ENCODE results near the gene PIP5KL1.

The PIP5KL1 gene

DNA sequence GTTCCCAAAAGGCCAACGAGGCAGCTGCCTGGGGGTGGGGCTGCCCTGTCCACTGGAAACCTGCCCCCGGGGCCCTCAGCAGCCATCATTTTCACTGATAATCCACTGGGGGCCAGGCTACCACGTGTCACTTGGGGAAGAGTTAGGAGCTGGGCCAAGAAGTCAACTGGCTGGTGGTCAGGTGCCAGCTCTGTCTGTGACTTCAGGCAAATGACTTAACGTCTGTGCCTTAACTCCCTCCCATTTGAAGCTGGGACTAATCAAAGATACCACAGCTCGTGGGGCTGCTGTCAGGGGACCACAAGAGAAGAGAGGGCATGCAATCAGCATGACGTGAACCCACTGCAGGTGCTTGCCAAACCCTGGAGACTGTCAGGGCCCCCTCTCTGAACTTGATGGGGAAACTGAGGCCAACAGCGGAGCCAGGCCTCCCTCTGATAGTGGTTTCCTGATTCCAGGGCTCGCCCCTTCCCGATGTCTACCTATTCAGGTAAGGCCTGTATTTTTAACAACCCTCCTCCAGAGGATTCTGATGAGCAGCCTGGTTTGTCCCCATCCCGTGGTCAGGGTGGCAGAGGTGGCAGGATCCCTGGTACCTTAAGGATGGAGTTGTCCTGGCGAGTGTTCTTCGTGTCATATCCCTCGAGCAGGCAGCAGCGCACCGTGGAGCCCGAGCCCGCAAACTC is 19.4 kb upstream of the PIP5KL1 start:
- TF ChIP-seq, protein P1, sequence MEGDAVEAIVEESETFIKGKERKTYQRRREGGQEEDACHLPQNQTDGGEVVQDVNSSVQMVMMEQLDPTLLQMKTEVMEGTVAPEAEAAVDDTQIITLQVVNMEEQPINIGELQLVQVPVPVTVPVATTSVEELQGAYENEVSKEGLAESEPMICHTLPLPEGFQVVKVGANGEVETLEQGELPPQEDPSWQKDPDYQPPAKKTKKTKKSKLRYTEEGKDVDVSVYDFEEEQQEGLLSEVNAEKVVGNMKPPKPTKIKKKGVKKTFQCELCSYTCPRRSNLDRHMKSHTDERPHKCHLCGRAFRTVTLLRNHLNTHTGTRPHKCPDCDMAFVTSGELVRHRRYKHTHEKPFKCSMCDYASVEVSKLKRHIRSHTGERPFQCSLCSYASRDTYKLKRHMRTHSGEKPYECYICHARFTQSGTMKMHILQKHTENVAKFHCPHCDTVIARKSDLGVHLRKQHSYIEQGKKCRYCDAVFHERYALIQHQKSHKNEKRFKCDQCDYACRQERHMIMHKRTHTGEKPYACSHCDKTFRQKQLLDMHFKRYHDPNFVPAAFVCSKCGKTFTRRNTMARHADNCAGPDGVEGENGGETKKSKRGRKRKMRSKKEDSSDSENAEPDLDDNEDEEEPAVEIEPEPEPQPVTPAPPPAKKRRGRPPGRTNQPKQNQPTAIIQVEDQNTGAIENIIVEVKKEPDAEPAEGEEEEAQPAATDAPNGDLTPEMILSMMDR (IDR thresholded peaks at IDR 0.05; ENCODE audit: low read depth, low read length): no peak
- DNase-seq (ENCODE audit: low read depth in 2 of 2): no peak
- no peak overlapping the region for H3K4me3 ChIP-seq (replicated peaks in 1 of 2; ENCODE audit: low read depth in 2 of 2, low read length in 2 of 2)

GRCh38 chr9:127947841-127948710 is 17.5 kb upstream of the PIP5KL1 start:
- no peak for DNase-seq (ENCODE audit: low read depth in 2 of 2)
- TF ChIP-seq, protein P1 (IDR thresholded peaks at IDR 0.05; ENCODE audit: low read depth, low read length): no peak
- no peak overlapping the region for H3K4me3 ChIP-seq (replicated peaks in 1 of 2; ENCODE audit: low read depth in 2 of 2, low read length in 2 of 2)

DNA sequence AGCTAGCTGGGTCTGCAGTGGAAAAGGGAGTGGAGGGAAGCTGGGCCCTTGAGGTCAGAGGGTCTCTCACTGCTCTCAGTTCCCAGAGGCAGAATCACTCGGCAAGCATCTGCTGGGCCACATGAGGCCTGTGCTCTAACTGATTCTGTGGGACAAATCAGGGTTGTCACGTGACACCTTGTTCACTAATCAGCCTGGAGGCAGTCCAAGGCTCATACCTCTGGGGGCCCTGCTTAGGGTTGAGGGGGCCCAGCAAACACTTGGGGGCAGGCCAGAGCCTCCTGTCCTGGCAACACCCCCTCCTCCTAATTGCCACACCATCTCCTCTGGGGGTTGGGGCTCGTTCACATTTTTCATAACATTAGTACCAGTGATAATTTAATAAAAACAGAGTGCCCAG is 16.2 kb upstream of the PIP5KL1 start:
- no peak for DNase-seq (ENCODE audit: low read depth in 2 of 2)
- H3K4me3 ChIP-seq (replicated peaks in 1 of 2; ENCODE audit: low read depth in 2 of 2, low read length in 2 of 2): no peak overlapping the region
- TF ChIP-seq, protein P1 (IDR thresholded peaks at IDR 0.05; ENCODE audit: low read depth, low read length): no peak

DNA sequence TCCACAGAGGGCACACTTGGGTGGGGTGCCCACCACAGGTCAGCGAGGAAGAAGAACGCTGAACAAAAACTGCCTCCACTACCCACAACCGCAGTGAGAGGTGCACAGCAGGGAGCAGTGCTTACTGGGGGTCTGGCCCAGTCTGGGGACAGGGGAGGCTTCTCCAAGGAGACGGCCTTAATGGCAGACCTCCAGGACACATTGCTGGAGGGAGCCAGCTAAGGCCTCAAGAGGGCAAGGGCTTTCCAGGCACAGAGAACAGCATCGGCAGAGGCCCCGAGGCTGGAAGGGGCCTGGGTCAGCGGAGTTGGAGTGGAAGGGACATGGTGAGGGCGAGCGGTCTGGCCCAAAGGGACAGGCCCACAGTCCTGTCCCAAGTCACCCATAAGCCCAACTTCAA is 15.4 kb upstream of the PIP5KL1 start:
- H3K4me3 ChIP-seq (replicated peaks in 1 of 2; ENCODE audit: low read depth in 2 of 2, low read length in 2 of 2): no peak overlapping the region
- no peak for DNase-seq (ENCODE audit: low read depth in 2 of 2)
- TF ChIP-seq, protein P1 (IDR thresholded peaks at IDR 0.05; ENCODE audit: low read depth, low read length): no peak

- no peak for DNase-seq (ENCODE audit: low read depth in 2 of 2)
- TF ChIP-seq, protein P1 (IDR thresholded peaks at IDR 0.05; ENCODE audit: low read depth, low read length): no peak
- no peak overlapping the region for H3K4me3 ChIP-seq (replicated peaks in 1 of 2; ENCODE audit: low read depth in 2 of 2, low read length in 2 of 2)
Measured at GRCh38 chr9:127945338-127945737, 14.8 kb upstream of the PIP5KL1 start.

DNA sequence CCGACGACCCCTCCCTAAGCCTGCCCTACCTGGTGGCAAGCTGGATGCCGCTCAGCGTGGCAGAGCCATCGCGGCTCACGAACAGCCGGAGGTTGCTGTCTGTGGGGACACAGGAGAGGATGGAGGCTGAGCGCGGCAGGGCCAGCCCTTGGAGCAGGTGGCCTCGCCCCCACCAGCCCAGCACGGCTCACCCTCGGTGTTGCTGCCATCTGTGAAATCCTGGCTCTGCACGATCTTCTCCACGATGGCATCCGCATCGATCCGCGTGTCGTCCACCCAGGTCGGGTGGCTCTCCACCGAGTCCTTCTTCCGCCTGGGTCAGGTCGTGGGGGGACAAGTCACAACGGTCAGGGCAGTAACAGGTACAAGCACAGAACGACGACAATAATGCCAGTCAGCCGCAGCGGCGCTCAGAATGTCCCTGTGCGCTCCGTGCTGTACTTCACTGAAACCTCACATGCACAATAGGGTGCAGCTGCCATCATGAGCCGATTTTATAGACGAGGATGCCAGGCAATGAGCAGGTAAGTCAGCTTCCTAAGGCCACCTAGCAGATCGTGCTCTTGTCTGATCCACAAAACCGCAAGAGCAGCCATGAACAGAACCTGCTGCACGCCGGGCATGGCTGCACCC is 14.1 kb upstream of the PIP5KL1 start:
- TF ChIP-seq, protein P1 (IDR thresholded peaks at IDR 0.05; ENCODE audit: low read depth, low read length): no peak
- no peak for DNase-seq (ENCODE audit: low read depth in 2 of 2)
- no peak overlapping the region for H3K4me3 ChIP-seq (replicated peaks in 1 of 2; ENCODE audit: low read depth in 2 of 2, low read length in 2 of 2)
